Stimulated activated CD8-positive, alpha-beta memory T cell treated with anti-CD3 and anti-CD28 coated beads, Interleukin-12 subunit alpha, Interleukin-12 subunit beta, amount 100 ng/mL, for 4 hours (primary cell): ENCODE measurements around the gene MIEF1.

Experiments
- DNase-seq: peaks from one replicate; pipeline ENCODE4 v3.0.0-alpha.2; 2020; ENCODE audit warnings: low read depth

The MIEF1 gene

GRCh38 chr22:39502109-39502788 lies at the start of gene MIEF1:
MIEF1 (plus strand) TSS chr22:39502290; CDS start chr22:39511295, 9,005 bp downstream.
- peak; percentile 81 for DNase-seq

DNA sequence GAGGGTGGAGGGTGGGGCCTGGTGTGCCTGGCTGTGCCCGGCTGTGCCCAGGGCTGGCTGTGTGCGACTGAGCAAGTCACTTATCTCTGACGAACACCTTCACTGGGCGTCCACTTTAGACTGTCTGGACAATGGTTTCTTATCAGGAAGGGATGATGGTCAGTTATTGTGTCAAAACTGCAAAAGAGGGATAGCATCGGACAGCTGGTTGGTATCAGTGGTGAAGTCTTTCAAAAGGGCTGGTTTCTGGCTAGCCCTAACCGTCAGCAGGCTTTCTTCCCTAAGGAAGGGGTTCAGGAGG lies 49.4 kb upstream of the MIEF1 start:
- DNase-seq, result no peak

GRCh38 chr22:39453765-39454378 lies 48.2 kb upstream of the MIEF1 start:
- DNase-seq, result no peak

DNA sequence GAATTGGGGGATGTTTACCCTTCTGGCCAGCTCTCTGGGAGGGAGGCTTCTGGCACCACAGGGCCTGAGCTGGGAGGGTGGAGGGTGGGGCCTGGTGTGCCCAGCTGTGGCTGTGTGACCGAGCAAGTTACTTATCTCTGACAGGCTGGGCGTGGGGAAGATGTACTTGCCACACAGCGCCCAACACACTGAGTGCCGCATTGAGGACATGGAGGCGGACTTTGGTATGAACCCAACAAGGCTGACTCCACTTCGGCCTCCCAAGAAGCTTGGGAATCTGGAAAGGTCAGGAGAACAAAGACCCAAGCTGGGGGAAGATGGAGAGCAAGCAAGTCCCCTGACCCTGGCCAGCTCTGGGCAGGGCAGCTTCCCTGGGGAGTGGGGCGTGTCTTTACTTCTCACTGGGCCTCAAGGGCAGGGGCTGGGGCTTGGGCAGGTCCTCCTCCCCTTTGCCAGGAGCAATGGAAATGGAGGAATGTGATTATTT lies 47.7 kb upstream of the MIEF1 start:
- no peak for DNase-seq

DNA sequence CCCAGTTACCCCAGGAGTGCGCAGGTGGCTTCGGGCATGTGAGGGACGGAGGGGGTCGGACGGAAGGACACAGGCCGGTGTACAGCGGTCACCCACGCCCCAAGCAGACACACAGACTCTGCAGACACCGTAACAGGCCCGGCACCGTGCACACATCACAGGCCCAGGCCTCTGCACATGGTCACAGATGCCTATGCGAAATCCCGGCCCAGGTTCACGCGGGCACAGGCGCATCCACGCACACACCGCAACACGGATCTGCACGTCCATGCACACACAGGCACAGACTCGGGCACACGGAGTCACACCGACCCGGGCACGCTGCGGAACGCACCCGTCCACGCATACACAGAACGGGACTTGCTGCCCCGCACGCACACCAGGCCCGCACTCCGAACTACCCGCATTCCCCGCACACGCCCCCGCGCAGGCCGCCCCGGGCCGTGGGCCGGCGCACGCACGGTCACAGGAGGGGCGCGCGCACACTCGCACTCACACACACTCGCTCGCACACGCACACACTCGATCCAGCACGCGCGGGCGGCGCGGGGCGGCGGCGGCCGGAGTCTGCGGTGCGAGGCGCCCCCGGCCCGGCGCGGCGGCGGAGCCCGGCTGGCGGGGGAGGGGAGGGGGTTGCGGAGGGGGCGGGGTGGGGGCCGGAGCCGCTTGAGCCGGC lies 45.4 kb upstream of the MIEF1 start, which contains the start of gene MGAT3:
MGAT3 (plus strand) TSS at position 491 of the 676 bp plus-strand sequence. CDS start 30,336 bp downstream, outside the sequence.
- DNase-seq, result no peak

DNA sequence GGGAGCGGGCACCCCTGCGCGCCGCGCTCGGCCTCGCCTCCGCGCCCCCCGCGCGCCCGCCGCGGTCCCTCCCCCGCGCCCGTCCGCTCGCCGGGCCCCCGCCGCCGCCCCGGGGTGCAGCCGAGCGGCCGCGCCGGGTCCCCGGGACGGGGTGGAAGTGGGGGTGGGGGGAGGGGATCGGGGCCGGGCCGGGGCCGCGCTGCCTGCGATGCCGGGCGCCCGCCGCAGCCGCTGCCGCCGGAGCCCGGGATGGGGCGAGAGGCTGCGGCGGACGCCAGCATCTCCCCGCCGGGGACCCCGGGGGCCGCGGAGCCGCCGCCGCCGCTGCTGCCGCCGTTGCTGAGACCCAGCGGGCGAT lies 44.9 kb upstream of the MIEF1 start:
- no peak for DNase-seq

DNA sequence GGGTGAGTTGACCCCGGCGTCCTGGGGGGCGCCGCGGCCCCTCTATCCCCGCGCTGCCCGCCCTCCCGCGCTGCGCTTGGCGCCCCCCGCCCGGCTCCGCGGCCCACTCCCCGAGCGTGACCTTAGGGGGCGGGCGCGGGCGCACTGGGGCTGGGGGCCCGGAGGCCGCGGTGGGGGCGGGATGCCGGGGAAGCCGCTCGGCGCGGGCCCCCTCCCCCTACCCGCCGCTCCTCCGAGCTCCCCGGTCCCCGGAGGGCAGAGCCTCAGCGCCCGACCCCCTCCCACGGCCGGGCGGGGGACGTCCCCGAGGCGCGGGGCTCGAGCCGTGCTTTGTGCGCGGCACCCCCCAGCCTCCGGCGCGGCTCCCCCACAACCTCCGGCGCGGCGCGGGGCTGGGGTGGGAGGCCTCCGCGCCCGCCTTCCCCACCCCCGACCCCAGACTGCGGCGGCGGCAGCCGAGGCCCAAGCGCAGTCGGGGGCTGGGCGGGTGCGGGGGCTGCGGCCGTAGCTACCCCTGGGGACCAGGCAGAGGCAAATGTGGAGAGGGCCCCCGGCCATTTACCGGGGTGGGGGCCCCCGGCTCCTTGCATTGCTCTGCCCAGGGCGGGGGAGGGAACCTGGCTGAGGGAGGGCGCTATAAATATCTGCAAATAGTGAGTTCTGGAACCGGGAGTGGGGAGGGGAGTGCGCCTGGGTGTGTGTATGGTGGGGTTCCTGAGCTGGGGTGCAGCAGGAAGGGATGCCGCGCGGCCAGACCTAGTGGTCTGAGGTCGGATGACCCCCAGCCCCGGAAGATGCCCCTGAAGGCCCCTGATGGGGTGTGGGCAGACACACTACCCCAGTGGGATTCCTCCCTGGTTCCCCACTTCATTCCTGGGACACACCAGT lies 44.3 kb upstream of the MIEF1 start:
- no peak for DNase-seq

GRCh38 chr22:39458444-39459083 lies 43.5 kb upstream of the MIEF1 start:
- DNase-seq, result no peak

- no peak for DNase-seq
Observed at GRCh38 chr22:39459681-39460080, 42.4 kb upstream of the MIEF1 start.

- DNase-seq, result no peak
Observed at GRCh38 chr22:39462443-39463221, 39.5 kb upstream of the MIEF1 start.

- DNase-seq, result no peak
Observed at GRCh38 chr22:39463277-39463676, 38.8 kb upstream of the MIEF1 start.

DNA sequence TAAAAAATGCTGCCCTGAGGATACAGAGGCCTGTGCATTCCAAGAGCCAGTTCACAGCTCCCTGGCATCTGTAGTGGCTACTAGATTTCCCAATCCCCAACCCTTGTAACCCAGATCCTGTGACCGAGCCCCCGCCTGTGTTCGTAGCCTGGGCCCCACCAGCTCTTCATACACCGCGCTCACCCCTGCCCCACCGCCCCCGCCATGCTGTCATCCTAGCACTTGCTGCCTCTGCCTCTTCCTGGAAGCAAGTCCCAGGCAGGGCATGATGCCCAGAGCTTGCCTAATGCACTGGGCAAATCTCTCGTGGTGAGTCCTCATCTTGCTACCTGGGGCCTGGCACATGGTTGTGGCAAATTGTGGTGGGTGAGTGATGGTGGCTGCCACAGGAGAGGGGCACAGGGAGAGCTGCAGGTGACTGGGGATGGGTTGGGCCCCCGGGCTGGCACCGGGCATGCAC lies 38.1 kb upstream of the MIEF1 start:
- DNase-seq, result no peak

DNA sequence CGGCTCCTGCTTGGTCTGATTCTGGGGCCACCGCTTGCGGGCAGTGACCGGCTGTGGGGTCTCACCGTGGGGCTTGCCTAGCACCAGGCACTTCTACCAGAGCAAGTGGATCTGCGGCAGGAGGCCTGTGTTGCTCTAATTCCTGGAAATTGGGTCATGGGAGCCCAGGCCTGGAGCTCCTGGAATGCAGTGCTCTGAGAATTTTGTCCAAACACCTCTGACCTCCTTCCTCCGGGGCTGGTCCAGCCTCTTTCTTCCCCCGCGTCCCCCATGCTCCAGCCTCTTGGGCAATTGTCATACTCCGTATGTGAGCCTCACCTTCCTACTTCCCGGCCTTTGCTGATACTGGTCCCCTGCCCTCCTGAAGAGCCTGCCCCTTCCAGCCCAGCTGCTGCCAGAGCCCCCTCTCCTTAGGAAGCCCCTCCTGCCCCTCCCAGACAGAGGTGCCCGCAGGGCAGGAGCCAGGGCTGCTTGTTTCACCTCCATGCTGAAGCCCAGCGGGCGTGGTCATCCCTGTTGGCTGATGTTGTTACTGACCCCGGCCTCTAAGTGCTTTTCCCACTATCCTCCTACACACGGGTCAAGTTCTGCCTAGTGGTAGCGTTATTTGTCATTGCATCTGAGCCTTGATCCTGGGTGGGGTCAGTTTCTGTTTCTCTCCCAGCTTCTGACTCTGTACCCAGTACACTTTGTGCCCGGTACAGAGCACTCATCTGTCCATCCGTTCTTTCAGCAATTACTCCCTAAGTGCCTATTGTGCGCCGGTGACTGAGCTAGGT lies 35.7 kb upstream of the MIEF1 start:
- DNase-seq, result no peak

DNA sequence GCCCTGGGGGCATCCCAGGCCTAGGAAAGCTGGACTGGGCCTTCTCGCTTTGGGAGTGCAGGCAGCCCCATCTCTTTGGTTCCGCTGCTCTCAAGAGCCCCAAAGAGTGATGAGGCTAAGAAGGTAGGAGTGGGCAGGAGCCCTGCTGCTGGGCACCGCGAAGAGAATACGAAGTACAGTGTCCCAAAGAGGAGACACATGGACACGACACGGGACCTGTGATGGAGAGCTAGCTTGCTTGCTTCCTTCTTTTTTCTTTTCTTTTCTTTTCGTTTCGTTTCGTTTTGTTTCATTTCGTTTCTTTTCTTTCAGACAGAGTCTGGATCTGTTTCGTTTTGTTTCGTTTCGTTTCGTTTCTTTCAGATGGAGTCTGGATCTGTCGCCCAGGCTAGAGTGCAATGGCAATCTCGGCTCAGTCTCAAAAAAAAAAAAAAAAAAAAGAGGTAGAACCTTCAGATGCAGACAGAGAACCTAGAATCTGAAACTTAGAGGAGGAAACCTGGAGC lies 34.6 kb upstream of the MIEF1 start:
- no peak for DNase-seq

GRCh38 chr22:39468487-39469325 lies 33.4 kb upstream of the MIEF1 start:
- DNase-seq, result no peak

DNA sequence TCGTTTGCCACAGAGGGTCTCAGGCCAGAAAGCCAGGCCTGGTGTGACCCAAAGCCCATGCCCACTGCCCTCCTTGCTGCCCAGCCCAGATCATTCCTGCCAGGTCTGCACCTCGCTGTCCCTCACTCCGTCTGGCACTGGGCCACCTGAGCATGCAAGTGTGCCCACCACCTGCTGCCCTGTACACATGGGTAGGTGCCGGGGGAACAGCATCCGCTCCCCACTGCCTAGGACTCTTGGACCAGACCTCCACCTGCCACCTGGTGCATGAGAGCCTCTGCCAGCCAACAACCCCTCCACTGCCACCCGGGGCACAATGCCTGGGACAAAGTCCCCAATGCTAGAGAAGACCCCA lies 32.8 kb upstream of the MIEF1 start:
- DNase-seq, result no peak

DNA sequence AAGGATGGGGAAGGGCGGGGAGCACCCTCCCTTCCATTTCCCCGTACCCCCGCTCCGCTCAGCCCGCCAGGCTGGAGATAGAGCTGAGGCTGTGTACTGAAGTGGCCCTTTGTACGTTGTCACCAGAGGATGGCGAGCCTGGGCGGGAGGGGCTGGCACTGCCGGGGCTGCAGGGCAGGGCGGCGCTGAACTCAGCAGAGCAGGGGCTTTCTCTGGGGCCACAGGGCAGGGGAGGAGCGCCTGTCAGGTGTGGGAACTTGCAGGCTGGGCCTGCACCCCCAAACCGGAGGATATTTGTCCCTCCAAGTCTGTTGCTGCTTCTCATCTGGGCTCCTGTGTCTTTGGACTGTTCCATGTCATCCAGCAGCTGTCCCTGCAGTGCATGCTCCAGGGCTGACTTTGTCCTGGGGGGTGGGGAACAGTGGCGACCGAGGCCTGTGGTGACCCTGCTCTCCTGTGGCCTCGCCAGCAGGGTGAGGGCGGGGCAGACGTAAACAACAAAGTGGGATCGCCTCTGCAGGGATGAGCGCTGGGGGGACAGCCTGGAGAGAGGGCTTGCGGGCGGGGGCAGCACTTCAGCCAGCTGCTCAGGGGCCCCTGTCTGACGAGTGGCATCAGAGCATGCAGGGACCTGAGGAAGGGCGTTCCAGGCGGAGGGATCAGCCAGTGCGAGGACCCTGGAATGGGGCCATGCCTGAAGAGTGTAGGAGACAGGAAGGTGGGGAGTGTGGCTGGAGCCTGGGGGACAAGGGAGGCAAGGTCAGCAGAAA lies 32.2 kb upstream of the MIEF1 start:
- no peak for DNase-seq
